Stimulated activated CD8-positive, alpha-beta memory T cell treated with anti-CD3 and anti-CD28 coated beads, Interleukin-2, amount 100 ng/mL, for 48 hours (primary cell): ENCODE results near the gene CFAP251.
"Not testable (repeated sequence)": the region's sequence is repeated elsewhere in the genome, so short reads cannot be mapped to it uniquely, and the experiment has no call there.

Experiments
- DNase-seq, 2 donors: peaks; one replicate each; pipeline ENCODE4 v3.0.0-alpha.2; 2020; ENCODE audit warnings: low read depth in 2 of 2

CFAP251 gene

DNA sequence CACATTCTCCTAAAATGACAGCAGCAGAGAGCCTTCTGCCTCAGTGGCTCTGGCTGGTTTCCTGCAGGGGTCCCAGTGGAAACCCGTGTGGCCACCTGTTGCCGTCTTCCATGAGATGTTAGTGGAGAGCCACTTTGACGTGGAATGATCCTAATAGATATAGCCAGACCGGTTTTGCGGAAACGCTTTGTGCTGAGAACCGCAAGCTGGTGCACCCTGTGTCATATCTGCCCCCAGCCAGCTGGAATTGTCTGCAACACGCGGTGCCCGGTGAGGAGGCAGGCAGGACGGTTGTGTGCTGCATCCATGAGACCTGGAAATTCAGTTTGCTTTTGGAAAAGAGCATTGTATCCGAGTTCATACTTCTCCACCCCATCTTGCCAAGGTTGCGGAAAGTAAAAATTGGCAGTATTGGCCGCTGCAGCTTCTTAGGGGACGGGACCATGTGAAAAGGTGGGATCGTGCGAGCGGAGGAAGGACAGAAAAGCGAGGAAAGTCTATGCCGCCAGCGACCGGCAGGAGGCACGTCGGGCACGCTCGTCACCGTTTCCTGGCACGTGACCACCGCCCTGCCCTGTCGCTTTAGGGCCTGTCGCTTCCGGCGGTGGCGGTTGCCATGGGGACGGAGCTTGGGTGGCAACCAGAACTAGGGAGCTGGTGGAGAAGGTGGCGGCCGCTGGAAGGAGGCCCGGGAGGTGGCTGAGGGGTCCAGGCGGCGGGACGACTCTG is at the start of gene CFAP251:
TSS of gene CFAP251 (plus strand) at position 643 of the 729 bp plus-strand sequence. CDS start 2,714 bp downstream, outside the sequence.
- peak; percentile 92 to 95 for DNase-seq

GRCh38 chr12:121869229-121869628 is 49.2 kb upstream of the CFAP251 start:
- not testable (repeated sequence) for DNase-seq

- no peak for DNase-seq
These were observed 46.9 kb upstream of the CFAP251 start for GRCh38 chr12:121871467-121871866.

DNA sequence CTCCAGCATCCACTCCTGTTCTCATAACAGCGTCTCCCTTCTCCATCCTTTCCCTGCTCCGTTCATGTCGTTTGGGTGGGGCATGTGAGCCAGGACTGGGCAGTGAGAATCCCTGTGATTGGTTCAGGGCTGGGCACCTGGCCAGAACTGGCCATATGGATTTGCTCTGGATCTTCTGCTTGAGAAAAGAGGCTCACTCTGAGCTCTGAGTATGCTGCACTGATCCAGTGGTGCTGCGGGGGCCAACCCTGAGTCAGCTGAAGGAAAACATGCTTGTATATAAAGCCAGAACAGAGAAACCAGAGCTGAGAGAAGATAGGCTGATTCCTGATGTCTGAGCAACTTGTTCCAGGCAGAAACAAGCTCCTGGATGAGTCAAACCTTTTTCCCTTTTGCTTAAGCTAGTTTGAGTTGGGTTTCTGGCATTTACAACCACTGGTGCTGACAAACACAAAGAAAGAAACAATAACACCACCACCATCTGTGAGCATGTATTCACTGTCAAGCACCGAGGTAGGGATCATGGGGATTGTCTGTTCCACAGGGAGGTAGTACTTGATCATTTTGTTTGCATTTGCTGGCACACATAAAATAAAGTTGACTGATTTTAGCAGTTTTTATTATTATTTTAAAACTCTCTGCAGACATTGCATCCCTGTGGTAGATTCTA is 45.7 kb upstream of the CFAP251 start:
- DNase-seq, result no peak

GRCh38 chr12:121873216-121873569 is 45.2 kb upstream of the CFAP251 start:
- no peak for DNase-seq

DNA sequence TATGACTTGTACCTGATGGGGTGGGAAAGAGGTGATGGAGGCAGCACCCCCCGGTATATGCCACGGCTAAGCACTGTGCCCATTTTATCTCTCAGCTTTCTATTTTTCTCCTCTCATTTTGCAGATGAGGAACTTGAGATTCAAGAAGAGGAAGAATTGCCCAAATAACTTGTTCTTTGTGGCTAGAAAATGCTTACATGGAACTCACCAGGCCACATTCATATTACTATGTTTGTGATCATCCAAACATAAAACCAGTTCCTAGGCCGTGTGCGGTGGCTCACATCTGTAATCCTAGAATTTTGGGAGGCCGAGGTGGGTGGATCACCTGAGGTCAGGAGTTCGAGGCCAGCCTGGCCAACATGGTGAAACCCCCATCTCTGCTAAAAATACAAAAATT is 44.3 kb upstream of the CFAP251 start:
- DNase-seq, result no peak

GRCh38 chr12:121875582-121875981 is 42.8 kb upstream of the CFAP251 start:
- no peak for DNase-seq

GRCh38 chr12:121876080-121876447 is 42.3 kb upstream of the CFAP251 start:
- not testable (repeated sequence) for DNase-seq

DNA sequence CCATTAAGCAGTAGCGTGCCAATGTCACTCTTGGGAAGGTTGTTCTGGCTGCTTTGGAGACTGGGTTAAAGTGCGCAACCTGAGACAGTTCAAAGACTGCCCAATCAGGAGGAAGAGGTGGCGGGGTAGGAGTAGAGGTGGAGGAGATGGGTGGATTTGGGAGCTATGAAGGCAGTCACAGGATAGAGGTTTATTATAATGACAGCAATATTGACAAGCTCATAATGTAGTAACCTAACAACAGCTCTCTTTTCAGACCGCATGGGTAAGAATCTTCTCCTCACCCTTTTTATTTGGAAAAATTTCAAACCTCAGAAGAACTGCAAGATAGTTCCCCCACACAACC is 35.1 kb upstream of the CFAP251 start:
- no peak for DNase-seq

DNA sequence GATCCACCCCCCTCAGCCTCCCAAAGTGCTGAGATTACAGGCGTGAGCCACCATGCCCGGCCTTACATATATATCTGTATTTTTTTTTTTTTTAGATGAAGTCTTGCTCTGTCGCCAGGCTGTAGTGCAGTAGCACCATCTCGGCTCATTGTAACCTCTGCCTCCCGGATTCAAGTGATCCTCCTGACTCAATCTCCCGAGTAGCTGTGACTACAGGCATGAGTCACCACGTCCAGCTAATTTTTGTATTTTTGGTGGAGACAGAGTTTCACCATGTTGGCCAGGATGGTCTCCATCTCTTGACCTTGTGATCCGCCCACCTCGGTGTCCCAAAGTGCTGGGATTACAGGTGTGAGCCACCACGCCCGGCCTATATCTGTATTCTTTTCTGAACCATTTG is 33.3 kb upstream of the CFAP251 start:
- not testable (repeated sequence) for DNase-seq

- DNase-seq, result no peak
These were observed 30.3 kb upstream of the CFAP251 start for GRCh38 chr12:121888083-121888477.

DNA sequence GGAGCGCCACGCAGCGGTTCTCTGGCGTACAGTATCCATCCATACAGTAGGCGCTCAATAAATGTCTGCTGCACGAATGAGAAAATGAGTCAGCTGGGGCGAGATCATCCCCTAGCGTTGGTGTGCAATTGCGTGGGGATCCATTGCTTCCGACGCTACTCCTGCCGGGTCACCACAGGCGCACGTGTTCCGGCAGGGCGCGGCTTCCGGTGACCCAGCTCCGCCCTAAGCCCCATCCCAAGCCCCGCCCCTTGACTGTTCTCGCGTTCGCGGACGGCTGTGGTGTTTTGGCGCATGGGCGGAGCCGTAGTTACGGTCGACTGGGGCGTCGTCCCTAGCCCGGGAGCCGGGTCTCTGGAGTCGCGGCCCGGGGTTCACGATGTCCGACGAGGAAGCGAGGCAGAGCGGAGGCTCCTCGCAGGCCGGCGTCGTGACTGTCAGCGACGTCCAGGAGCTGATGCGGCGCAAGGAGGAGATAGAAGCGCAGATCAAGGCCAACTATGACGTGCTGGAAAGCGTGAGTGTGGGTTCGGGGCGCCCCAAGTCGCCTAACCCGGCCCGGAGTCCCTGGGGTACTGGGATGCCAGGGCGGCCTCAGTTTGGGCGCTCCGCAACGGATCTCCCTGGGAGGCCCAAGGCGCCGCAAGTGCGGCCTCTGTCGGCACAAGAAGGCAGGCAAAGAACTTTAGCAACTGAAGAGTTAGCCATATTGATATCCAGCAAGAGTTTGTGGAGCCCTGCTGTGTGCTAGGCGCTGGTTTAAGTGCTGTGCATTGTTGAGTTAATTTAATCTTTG is 29.7 kb upstream of the CFAP251 start, which contains the start of gene PSMD9:
TSS of gene PSMD9 (plus strand) at position 313 of the 796 bp plus-strand sequence. CDS start at position 380, 67 bp downstream.
- peak; percentile 99 for DNase-seq

- no peak for DNase-seq
These were observed 29.1 kb upstream of the CFAP251 start for GRCh38 chr12:121889274-121889624.

GRCh38 chr12:121889661-121890060 is 28.7 kb upstream of the CFAP251 start:
- not testable (repeated sequence) for DNase-seq

- DNase-seq, result no peak
These were observed 25.5 kb upstream of the CFAP251 start for GRCh38 chr12:121892673-121893561.

- no peak for DNase-seq
These were observed 24.4 kb upstream of the CFAP251 start for GRCh38 chr12:121893961-121894460.

DNA sequence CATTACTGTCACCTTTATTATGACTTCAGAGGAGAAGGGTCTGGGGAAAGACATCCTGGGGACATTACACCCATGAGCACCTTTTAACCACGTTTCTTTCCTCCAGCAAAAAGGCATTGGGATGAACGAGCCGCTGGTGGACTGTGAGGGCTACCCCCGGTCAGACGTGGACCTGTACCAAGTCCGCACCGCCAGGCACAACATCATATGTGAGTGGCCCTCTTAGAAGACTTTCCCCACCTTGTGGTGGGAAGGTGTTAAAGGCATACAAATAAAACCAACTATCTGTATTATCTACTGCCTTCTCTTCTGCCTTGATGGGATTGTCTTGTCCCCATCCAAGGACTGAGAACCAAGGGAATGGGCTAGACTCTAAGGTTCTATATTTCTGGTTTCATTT is 23.8 kb upstream of the CFAP251 start:
- DNase-seq, result no peak

GRCh38 chr12:121898287-121898686 is 20.1 kb upstream of the CFAP251 start:
- no peak for DNase-seq

GRCh38 chr12:121899590-121899989 is 18.8 kb upstream of the CFAP251 start:
- no peak for DNase-seq

- no peak for DNase-seq
These were observed 15.2 kb upstream of the CFAP251 start for GRCh38 chr12:121903202-121903601.

GRCh38 chr12:121905746-121906145 is 12.6 kb upstream of the CFAP251 start:
- no peak for DNase-seq
